ENCODE data around the gene RUFY3.

The RUFY3 gene

GRCh38 chr4:70841951-70842350, 120.2 kb downstream of the RUFY3 start:
- no peak for DNase-seq (ENCODE audit: low read depth in 2 of 2)

DNA sequence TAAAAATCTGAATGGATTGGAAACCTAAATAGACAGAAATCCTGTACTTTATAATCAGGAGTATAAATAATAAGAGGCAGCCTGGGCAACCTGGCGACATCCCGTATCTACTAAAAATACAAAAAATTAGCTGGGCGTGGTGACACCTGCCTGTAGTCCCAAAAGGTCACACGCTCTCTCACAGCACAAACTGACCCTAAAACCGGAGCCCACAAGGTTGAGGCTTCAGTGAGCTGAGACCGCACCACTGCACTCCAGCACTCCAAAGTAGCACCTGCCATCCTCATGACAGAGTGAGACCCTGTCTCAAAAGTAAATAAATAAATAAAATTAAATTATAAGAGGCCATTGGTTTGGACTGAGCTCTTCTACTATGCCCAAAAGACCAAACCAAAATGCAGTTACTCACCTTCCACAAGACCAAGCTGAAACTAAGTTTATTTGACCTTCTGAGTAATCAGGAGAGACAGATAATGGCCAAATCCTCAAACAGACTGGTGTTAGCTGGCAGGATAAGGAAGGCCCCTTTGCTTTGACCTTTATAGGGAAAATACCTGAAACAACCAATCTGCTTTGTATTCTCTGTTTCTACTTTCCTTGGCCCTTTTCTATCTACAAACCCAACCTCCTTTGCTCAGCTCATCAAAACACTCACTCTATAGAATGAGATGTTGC, 121.1 kb downstream of the RUFY3 start:
- DNase-seq (ENCODE audit: low read depth in 2 of 2), result no peak

GRCh38 chr4:70844180-70844579, 122.4 kb downstream of the RUFY3 start:
- no peak for DNase-seq (ENCODE audit: low read depth in 2 of 2)

- DNase-seq (ENCODE audit: low read depth in 2 of 2), result no peak
These were observed 127.5 kb downstream of the RUFY3 start for GRCh38 chr4:70849291-70849690.

GRCh38 chr4:70855464-70855863, 133.7 kb downstream of the RUFY3 start:
- no peak for DNase-seq (ENCODE audit: low read depth in 2 of 2)
